ENCODE measurements around the gene GNG11. TPM values are rescaled to one million over a fixed set of nuclear protein-coding genes. Genes with fewer than 3 reads are reported as not detected.
"Not testable (repeated sequence)": the region's sequence is repeated elsewhere in the genome, so short reads cannot be mapped to it uniquely, and the experiment has no call there.

GNG11 gene
- total and polyA plus RNA-seq, 2 donors (not counting 3 experiments of a cell fraction or from before 2014, with no cell fraction given) = 92.3 to 208 TPM

- Histone ChIP-seq H4K20me1 (replicated peaks; ENCODE audit: control insufficient read depth, extremely low read depth, insufficient read depth, low read length) (no peaks in the 10 kb centered on the region), H3K9me1 (replicated peaks; ENCODE audit: control insufficient read depth, extremely low read depth, insufficient read depth, low read length) (no peaks in the 10 kb centered on the region), H3K27me3 (ENCODE audit: control insufficient read depth in 2 of 2, insufficient read depth in 2 of 2, low read length in 2 of 2) (no peaks in the 10 kb centered on the region), H3K27ac (ENCODE audit: insufficient read depth, low read depth, low read length) (peak overlapping the region; percentile 47), H3K79me2 (ENCODE audit: control insufficient read depth, insufficient read depth, low read length) (no peaks in the 10 kb centered on the region), H3K4me2 (ENCODE audit: insufficient read depth, low read length) (peak overlapping the region; percentile 49), H3K9ac (replicated peaks; ENCODE audit: extremely low read depth, insufficient read depth, low read length) (no peak overlapping the region), H3K4me3 (replicated peaks in 1 of 3; ENCODE audit: insufficient read depth in 1 of 3, low read depth in 1 of 3, low read length in 3 of 3) (peak overlapping the region in 1 of 3 experiments; percentile 18), H2AFZ (ENCODE audit: low read depth, low read length) (no peak overlapping the region), H3K4me1 (ENCODE audit: control insufficient read depth, extremely low read depth, insufficient read depth, low read length) (peaks cover 54% of the 10 kb centered on the region), H3K36me3 (ENCODE audit: control insufficient read depth in 2 of 2, extremely low read depth in 1 of 2, insufficient read depth in 2 of 2, low read length in 2 of 2) (no peaks in the 10 kb centered on the region), H3K9me3 (replicated peaks; ENCODE audit: control insufficient read depth, insufficient read depth, low read length) (no peaks in the 10 kb centered on the region)
- intact Hi-C loops (cut with micrococcal nuclease) = loop anchor here (5.0 kb wide), 1 partner anchor 37 kb away; no protein-coding TSS in a partner anchor
- CTCF ChIA-PET = interaction anchor here (0.7 to 2.4 kb wide), 5 partner anchors 11 to 177 kb away, joined by 3 to 11 read pairs (median 6); partner anchors contain the start of gene GNG11
- FAIRE-seq (no peak), DNase-seq (ENCODE audit: low read depth, low spot score) (peak; percentile 86)
- no TSS peak for BruUV-seq (replicated peaks)
- POLR2A ChIA-PET = interaction anchor here (1.0 to 3.1 kb wide), 3 partner anchors 11 to 19 kb away, joined by 3 to 12 read pairs (median 4); partner anchors contain the start of gene GNG11
- peak; percentile 72 for TF ChIP-seq JUN (IDR thresholded peaks at IDR 0.05; ENCODE audit: borderline replicate concordance, insufficient read depth, insufficient read length, low read depth)
- no peak for TF ChIP-seq POLR2AphosphoS5 (IDR thresholded peaks at IDR 0.05; ENCODE audit: insufficient read depth, low read depth, low read length)
- peak; percentile 69 for TF ChIP-seq FOS (IDR thresholded peaks at IDR 0.05; ENCODE audit: borderline replicate concordance, insufficient read depth, low read length)
- TF ChIP-seq GATA2 (IDR thresholded peaks at IDR 0.05; ENCODE audit: insufficient read depth, insufficient read length, low read depth, low read length) = peak; percentile 36
- no peak for TF ChIP-seq POLR2A (IDR thresholded peaks at IDR 0.05; ENCODE audit: low read depth, low read length)
- TF ChIP-seq MAX (IDR thresholded peaks at IDR 0.05; ENCODE audit: insufficient read depth, insufficient read length) = no peak
- TF ChIP-seq MYC (IDR thresholded peaks at IDR 0.05; ENCODE audit: low read depth, low read length) = no peak
- dilution Hi-C loops (cut with MboI; ENCODE audit: extremely low pct_ligation_motif_present, low sequenced_read_pairs) = no loop called here
Observed at GRCh38 chr7:93910076-93910994, 11.2 kb upstream of the GNG11 start.

GRCh38 chr7:93911242-93911641 lies 10.3 kb upstream of the GNG11 start:
- not testable (repeated sequence) for FAIRE-seq

More at GRCh38 chr7:93911242-93911641, 10.3 kb upstream of the GNG11 start:
- H3K4me2 ChIP-seq (ENCODE audit: insufficient read depth, low read length); H3K9me3 ChIP-seq (replicated peaks; ENCODE audit: control insufficient read depth, insufficient read depth, low read length); H3K9me1 ChIP-seq (replicated peaks; ENCODE audit: control insufficient read depth, extremely low read depth, insufficient read depth, low read length); H2AFZ ChIP-seq (ENCODE audit: low read depth, low read length); H3K27me3 ChIP-seq (ENCODE audit: control insufficient read depth in 2 of 2, insufficient read depth in 2 of 2, low read length in 2 of 2); H3K4me3 ChIP-seq (replicated peaks in 1 of 3; ENCODE audit: insufficient read depth in 1 of 3, low read depth in 1 of 3, low read length in 3 of 3); H3K79me2 ChIP-seq (ENCODE audit: control insufficient read depth, insufficient read depth, low read length); H3K27ac ChIP-seq (ENCODE audit: insufficient read depth, low read depth, low read length); dilution Hi-C loops (cut with MboI; ENCODE audit: extremely low pct_ligation_motif_present, low sequenced_read_pairs); H3K9ac ChIP-seq (replicated peaks; ENCODE audit: extremely low read depth, insufficient read depth, low read length); DNase-seq (ENCODE audit: low read depth, low spot score); H3K36me3 ChIP-seq (ENCODE audit: control insufficient read depth in 2 of 2, extremely low read depth in 1 of 2, insufficient read depth in 2 of 2, low read length in 2 of 2); BruUV-seq (replicated peaks); H4K20me1 ChIP-seq (replicated peaks; ENCODE audit: control insufficient read depth, extremely low read depth, insufficient read depth, low read length): not testable (repeated sequence)
- intact Hi-C loops (cut with micrococcal nuclease) = loop anchor here (5.0 kb wide), 1 partner anchor 36 kb away; no protein-coding TSS in a partner anchor
- POLR2A ChIA-PET = interaction anchor here (3.1 kb wide), 1 partner anchor 11 kb away, joined by 12 read pairs; the partner anchor contains the start of gene GNG11
- CTCF ChIA-PET = interaction anchor here (0.7 to 2.4 kb wide), 3 partner anchors 10 to 153 kb away, joined by 3 to 9 read pairs (median 5); partner anchors contain the start of gene GNG11
- peaks cover 61% of the 10 kb centered on the region for H3K4me1 ChIP-seq (ENCODE audit: control insufficient read depth, extremely low read depth, insufficient read depth, low read length)
